ENCODE results near the gene NEK11.
"Not testable (repeated sequence)": the region's sequence is repeated elsewhere in the genome, so short reads cannot be mapped to it uniquely, and the experiment has no call there.

The NEK11 gene

DNA sequence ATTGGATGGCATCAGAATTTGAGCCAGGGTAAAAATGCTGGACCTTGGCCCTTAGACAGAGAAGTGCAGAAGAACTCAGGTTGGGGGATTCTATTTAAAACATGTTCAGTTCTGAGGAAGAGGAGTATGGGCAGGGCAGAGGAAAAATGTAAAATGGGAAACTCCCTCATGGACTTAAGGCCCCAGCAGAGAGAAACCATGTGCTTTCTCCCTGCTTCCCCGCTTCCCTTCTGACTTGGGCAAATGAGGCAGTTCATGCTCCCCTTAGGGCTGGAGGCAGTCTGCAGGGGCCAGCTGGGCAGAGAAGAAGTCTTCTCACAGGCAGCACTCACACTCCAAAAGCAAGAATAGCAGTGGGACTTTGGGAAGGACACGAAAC is 345.0 kb downstream of the NEK11 start:
- Histone ChIP-seq H3K9me3 (ENCODE audit: insufficient read depth, low read depth, low read length) (no peaks in the 10 kb centered on the region), H3K9me2 (replicated peaks; ENCODE audit: low read depth, low read length) (no peaks in the 10 kb centered on the region), H3K27me3 (ENCODE audit: insufficient read depth, low read length, poor library complexity, severe bottlenecking) (no peaks in the 10 kb centered on the region), H3F3A (ENCODE audit: low read depth) (no peaks in the 10 kb centered on the region), H3K4me3 (ENCODE audit: low read length, poor library complexity, severe bottlenecking) (no peak overlapping the region), H3K4me2 (ENCODE audit: low read depth, low read length, poor library complexity, severe bottlenecking) (no peak overlapping the region), H3K79me2 (ENCODE audit: insufficient read depth, low read length) (no peaks in the 10 kb centered on the region), H3K9ac (ENCODE audit: low read depth, low read length, poor library complexity, severe bottlenecking) (no peak overlapping the region), H4K20me1 (ENCODE audit: insufficient read depth, low read length, poor library complexity, severe bottlenecking) (no peaks in the 10 kb centered on the region), H3K4me1 (ENCODE audit: insufficient read depth, low read length, poor library complexity, severe bottlenecking) (no peaks in the 10 kb centered on the region), H3K36me3 (ENCODE audit: insufficient read depth, low read length) (no peaks in the 10 kb centered on the region), H2AFZ (ENCODE audit: low read length) (no peak overlapping the region)
- TF ChIP-seq EZH2phosphoT487 (IDR thresholded peaks at IDR 0.05; ENCODE audit: borderline replicate concordance) (no peak), CTCF (conservative IDR thresholded peaks at IDR 0.05; ENCODE audit: low read length) (no peak)

GRCh38 chr3:131374741-131375140 is 348.1 kb downstream of the NEK11 start:
- Histone ChIP-seq H2AFZ (ENCODE audit: low read length) (no peak overlapping the region), H3K79me2 (ENCODE audit: insufficient read depth, low read length) (no peaks in the 10 kb centered on the region), H3F3A (ENCODE audit: low read depth) (no peaks in the 10 kb centered on the region), H3K9ac (ENCODE audit: low read depth, low read length, poor library complexity, severe bottlenecking) (no peak overlapping the region), H4K20me1 (ENCODE audit: insufficient read depth, low read length, poor library complexity, severe bottlenecking) (no peaks in the 10 kb centered on the region), H3K9me2 (replicated peaks; ENCODE audit: low read depth, low read length) (no peaks in the 10 kb centered on the region), H3K4me3 (ENCODE audit: low read length, poor library complexity, severe bottlenecking) (no peak overlapping the region), H3K4me1 (ENCODE audit: insufficient read depth, low read length, poor library complexity, severe bottlenecking) (no peaks in the 10 kb centered on the region), H3K4me2 (ENCODE audit: low read depth, low read length, poor library complexity, severe bottlenecking) (no peak overlapping the region), H3K27me3 (ENCODE audit: insufficient read depth, low read length, poor library complexity, severe bottlenecking) (no peaks in the 10 kb centered on the region), H3K9me3 (ENCODE audit: insufficient read depth, low read depth, low read length) (no peaks in the 10 kb centered on the region), H3K36me3 (ENCODE audit: insufficient read depth, low read length) (no peaks in the 10 kb centered on the region)
- TF ChIP-seq CTCF (conservative IDR thresholded peaks at IDR 0.05; ENCODE audit: low read length) (no peak), EZH2phosphoT487 (IDR thresholded peaks at IDR 0.05; ENCODE audit: borderline replicate concordance) (no peak)

GRCh38 chr3:131380821-131381444 is 354.3 kb downstream of the NEK11 start:
- not testable (repeated sequence) for H3K4me3 ChIP-seq (ENCODE audit: low read length, poor library complexity, severe bottlenecking); H3K79me2 ChIP-seq (ENCODE audit: insufficient read depth, low read length); H3K9me2 ChIP-seq (replicated peaks; ENCODE audit: low read depth, low read length); H3K9me3 ChIP-seq (ENCODE audit: insufficient read depth, low read depth, low read length); H3F3A ChIP-seq (ENCODE audit: low read depth); H4K20me1 ChIP-seq (ENCODE audit: insufficient read depth, low read length, poor library complexity, severe bottlenecking); H3K36me3 ChIP-seq (ENCODE audit: insufficient read depth, low read length); H2AFZ ChIP-seq (ENCODE audit: low read length); H3K4me1 ChIP-seq (ENCODE audit: insufficient read depth, low read length, poor library complexity, severe bottlenecking); H3K27me3 ChIP-seq (ENCODE audit: insufficient read depth, low read length, poor library complexity, severe bottlenecking); H3K4me2 ChIP-seq (ENCODE audit: low read depth, low read length, poor library complexity, severe bottlenecking); H3K9ac ChIP-seq (ENCODE audit: low read depth, low read length, poor library complexity, severe bottlenecking)

Measured in Loucy (cell line).